ENCODE results near the gene LIN54.
"Not testable (repeated sequence)": the region's sequence is repeated elsewhere in the genome, so short reads cannot be mapped to it uniquely, and the experiment has no call there.

DNA sequence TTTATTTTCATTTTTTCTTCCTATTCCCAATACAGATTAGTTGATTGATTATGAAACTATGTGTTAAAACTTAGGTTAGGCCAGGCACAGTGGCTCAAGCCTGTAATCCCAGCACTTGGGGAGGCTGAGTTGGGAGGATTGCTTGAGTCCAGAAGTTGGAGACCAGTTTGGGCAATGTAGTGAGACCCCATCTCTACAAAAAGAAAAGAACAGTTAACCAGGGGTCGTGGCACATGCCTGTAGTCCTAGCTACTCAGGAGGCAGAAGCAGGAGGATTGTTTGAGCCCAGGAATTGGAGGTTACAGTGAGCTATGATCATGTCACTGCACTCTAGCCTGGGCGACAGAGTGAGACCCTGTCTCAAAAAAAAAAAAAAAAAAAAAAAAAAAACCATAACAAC lies 32.5 kb upstream of the LIN54 start:
- TF ChIP-seq, protein P1, sequence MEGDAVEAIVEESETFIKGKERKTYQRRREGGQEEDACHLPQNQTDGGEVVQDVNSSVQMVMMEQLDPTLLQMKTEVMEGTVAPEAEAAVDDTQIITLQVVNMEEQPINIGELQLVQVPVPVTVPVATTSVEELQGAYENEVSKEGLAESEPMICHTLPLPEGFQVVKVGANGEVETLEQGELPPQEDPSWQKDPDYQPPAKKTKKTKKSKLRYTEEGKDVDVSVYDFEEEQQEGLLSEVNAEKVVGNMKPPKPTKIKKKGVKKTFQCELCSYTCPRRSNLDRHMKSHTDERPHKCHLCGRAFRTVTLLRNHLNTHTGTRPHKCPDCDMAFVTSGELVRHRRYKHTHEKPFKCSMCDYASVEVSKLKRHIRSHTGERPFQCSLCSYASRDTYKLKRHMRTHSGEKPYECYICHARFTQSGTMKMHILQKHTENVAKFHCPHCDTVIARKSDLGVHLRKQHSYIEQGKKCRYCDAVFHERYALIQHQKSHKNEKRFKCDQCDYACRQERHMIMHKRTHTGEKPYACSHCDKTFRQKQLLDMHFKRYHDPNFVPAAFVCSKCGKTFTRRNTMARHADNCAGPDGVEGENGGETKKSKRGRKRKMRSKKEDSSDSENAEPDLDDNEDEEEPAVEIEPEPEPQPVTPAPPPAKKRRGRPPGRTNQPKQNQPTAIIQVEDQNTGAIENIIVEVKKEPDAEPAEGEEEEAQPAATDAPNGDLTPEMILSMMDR (IDR thresholded peaks at IDR 0.05), result not testable (repeated sequence)
- not testable (repeated sequence) for TF ChIP-seq POLR2A (IDR thresholded peaks at IDR 0.05)

All from esophagus squamous epithelium (tissue), 4 donors.